Left lung (tissue), 10 donors: ENCODE data around the gene BCAS1. TPM values are rescaled to one million over a fixed set of nuclear protein-coding genes. Genes with fewer than 3 reads are reported as not detected.

ENCODE experiments used
- ATAC-seq: fragments of 200-7000 bp; cut with Tn5 transposase; one replicate; pipeline ENCODE4 v1.9.1; 2020; ENCODE audit warnings: moderate library complexity
- DNase-seq, 4 donors: peaks; one replicate each; pipeline ENCODE4 v3.0.0-alpha.2; 2013 to 2020
- H3K27ac ChIP-seq, 2 donors: fragments of 200-600 bp; sonication (generic) in 1 of 2; one replicate each; pipeline versions ENCODE4 v1.5.0 to v1.8.0; 2020 to 2021
- H3K27me3 ChIP-seq, 2 donors: fragments of 200-600 bp; sonication (generic) in 1 of 2; one replicate each; pipeline versions ENCODE4 v1.5.0 to v1.8.0; 2020 to 2021
- H3K36me3 ChIP-seq, 2 donors: fragments of 200-600 bp; sonication (generic) in 1 of 2; one replicate each; pipeline versions ENCODE4 v1.5.0 to v1.8.0; 2020 to 2021
- H3K4me1 ChIP-seq, 2 donors: fragments of 200-600 bp; one replicate each; pipeline ENCODE4 v1.8.0; 2021
- H3K4me3 ChIP-seq, 2 donors: fragments of 200-600 bp; sonication (generic) in 1 of 2; one replicate each; pipeline versions ENCODE4 v1.5.0 to v1.8.0; 2020 to 2021; ENCODE audit warnings: mild to moderate bottlenecking in 1 of 2
- H3K9me3 ChIP-seq, 2 donors: fragments of 200-600 bp; sonication (generic) in 1 of 2; one replicate each; pipeline versions ENCODE4 v1.5.0 to v1.8.0; 2020 to 2021
- CTCF ChIP-seq, 2 donors: fragments of 200-600 bp; sonication (generic) in 1 of 2; IDR thresholded peaks; one replicate each; pipeline versions ENCODE4 v1.5.0 to v1.8.0; 2021; ENCODE audit warnings: antibody characterized with exemption in 2 of 2
- intact Hi-C, 2 donors: fragments of 100-400 bp; cut with DNase I; formaldehyde crosslinking; loops; one replicate each; pipeline versions ENCODE4 v1.11.2 to v1.14.2; 2022
- polyA plus RNA-seq, 6 donors: library from polyadenylated mRNA; unstranded; fragments of 120-200 nt; gene quantifications; one replicate each; pipeline ENCODE4 v1.2.1, GENCODE V29; 2013; ENCODE audit not compliant: insufficient read length in 6 of 6
- total RNA-seq, 2 donors: library from RNA; stranded (reverse); fragmentation: NEBNext Ultra II Directional; extraction: Animal tissue kit (Norgen Biotek cat#: 25700); gene quantifications; one replicate each; pipeline ENCODE4 v1.2.1, GENCODE V29; 2021
- donor health status: DM: no; HTN: yes; CAD: no.
- donor health status: DM: no; HTN: no; CAD: no.

Gene BCAS1
- total and polyA plus RNA-seq, 8 donors = 0.44 to 1.6 (median 0.81) TPM

GRCh38 chr20:53920647-53921245 is 149.6 kb downstream of the BCAS1 start:
- no peak overlapping the region for H3K4me3 ChIP-seq
- H3K27ac ChIP-seq = no peak overlapping the region
- DNase-seq = no peak
- no peaks in the 10 kb centered on the region for H3K9me3 ChIP-seq
- H3K27me3 ChIP-seq = no peaks in the 10 kb centered on the region
- H3K36me3 ChIP-seq = no peaks in the 10 kb centered on the region
- TF ChIP-seq CTCF (IDR thresholded peaks at IDR 0.05) = no peak
- no peak for ATAC-seq
- peaks cover 10 to 53% of the 10 kb centered on the region in 2 donors for H3K4me1 ChIP-seq
- intact Hi-C loops = no loop called here

- H3K9me3 ChIP-seq = no peaks in the 10 kb centered on the region
- no peaks in the 10 kb centered on the region for H3K27me3 ChIP-seq
- DNase-seq (no peak), ATAC-seq (no peak)
- no peak overlapping the region for H3K27ac ChIP-seq
- no peak overlapping the region for H3K4me3 ChIP-seq
- peaks cover 10 to 56% of the 10 kb centered on the region in 2 donors for H3K4me1 ChIP-seq
- no peaks in the 10 kb centered on the region for H3K36me3 ChIP-seq
- intact Hi-C loops = no loop called here
- no peak for TF ChIP-seq CTCF (IDR thresholded peaks at IDR 0.05)
Observed at GRCh38 chr20:53919886-53920285, 150.5 kb downstream of the BCAS1 start.

GRCh38 chr20:53918949-53919361 is 151.4 kb downstream of the BCAS1 start:
- ATAC-seq (no peak), DNase-seq (no peak)
- Histone ChIP-seq H3K27ac (no peak overlapping the region), H3K36me3 (no peaks in the 10 kb centered on the region), H3K27me3 (no peaks in the 10 kb centered on the region), H3K4me3 (no peak overlapping the region), H3K4me1 (peaks cover 10 to 63% of the 10 kb centered on the region in 2 donors), H3K9me3 (no peaks in the 10 kb centered on the region)
- intact Hi-C loops = no loop called here
- no peak for TF ChIP-seq CTCF (IDR thresholded peaks at IDR 0.05)

- Histone ChIP-seq H3K9me3 (no peaks in the 10 kb centered on the region), H3K36me3 (no peaks in the 10 kb centered on the region), H3K4me1 (peaks cover 10 to 59% of the 10 kb centered on the region in 2 donors), H3K4me3 (no peak overlapping the region), H3K27ac (no peak overlapping the region), H3K27me3 (no peaks in the 10 kb centered on the region)
- no peak for TF ChIP-seq CTCF (IDR thresholded peaks at IDR 0.05)
- intact Hi-C loops = no loop called here
- no peak for DNase-seq
- ATAC-seq = no peak
Observed at GRCh38 chr20:53918020-53918311, 152.4 kb downstream of the BCAS1 start.

GRCh38 chr20:53917145-53918019 is 153.0 kb downstream of the BCAS1 start:
- Histone ChIP-seq H3K9me3 (no peaks in the 10 kb centered on the region), H3K27ac (peak overlapping the region; percentile 68 to 93), H3K36me3 (no peaks in the 10 kb centered on the region), H3K4me1 (peaks cover 10 to 53% of the 10 kb centered on the region in 2 donors), H3K4me3 (no peak overlapping the region), H3K27me3 (no peaks in the 10 kb centered on the region)
- ATAC-seq (peak; percentile 55), DNase-seq (peak in 1 of 4 donors; percentile 69)
- no peak for TF ChIP-seq CTCF (IDR thresholded peaks at IDR 0.05)
- intact Hi-C loops = no loop called here
